HG03103 (cell line): ENCODE measurements around the gene COL28A1.
"Not testable (repeated sequence)": the region's sequence is repeated elsewhere in the genome, so short reads cannot be mapped to it uniquely, and the experiment has no call there.

Experiments used
- ATAC-seq: cut with Tn5 transposase; IDR thresholded peaks from one replicate; pipeline ENCODE4 v1.9.1; 2021; ENCODE audit warnings: low read depth; ENCODE audit not compliant: unreplicated experiment

Gene COL28A1

DNA sequence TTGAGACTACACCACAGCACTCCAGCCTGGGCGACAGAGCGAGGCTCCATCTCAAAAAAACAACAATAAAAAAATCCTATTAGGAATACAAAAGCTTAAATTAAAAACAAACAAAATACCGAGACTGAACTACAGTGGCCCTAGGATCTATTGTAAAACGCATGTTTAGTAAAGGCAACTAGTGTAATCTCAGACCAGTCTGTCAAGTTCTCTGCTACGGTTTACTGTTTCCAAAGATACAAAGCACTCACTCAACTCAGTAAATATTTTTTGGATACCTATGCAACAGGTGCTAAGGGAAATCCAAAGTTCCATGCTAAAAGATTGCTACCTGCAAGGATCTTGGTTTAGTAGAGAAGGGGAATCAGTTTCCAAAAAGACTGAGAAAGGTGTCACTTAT is 27.6 kb upstream of the COL28A1 start:
- no peak for ATAC-seq

DNA sequence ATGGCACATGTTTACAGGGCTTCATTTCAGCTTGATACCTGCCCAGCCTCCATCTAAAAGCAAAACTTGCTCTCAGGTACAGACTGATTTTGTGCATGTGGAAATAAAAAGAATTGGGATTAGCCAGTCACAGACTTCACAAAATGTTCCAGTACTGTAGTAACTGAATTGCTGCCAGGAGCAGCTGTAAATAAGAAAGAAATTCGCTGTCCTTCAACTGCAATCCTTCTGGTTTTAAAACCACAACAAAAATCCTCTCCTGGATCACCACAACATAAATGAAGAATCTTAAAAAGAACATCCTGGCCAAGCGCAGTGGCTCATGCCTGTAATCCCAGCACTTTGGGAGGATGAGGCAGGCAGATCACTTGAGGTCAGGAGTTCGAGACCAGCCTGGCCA is 27.1 kb upstream of the COL28A1 start:
- ATAC-seq = no peak

DNA sequence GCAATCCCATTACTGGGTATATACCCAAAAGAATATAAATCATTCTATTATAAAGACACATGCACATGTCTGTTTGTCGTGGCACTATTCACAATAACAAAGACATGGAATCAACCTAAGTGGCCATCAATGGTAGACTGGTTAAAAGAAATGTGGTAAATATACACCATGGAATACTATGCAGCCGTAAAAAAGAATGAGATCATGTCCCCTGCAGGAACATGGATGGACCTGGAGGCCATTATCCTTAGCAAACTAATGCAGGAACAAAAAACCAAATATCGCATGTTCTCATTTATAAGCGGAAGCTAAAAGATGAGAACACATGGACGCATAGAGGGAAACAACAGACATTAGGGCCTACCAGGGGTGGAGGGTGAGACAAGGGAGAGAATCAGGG is 25.9 kb upstream of the COL28A1 start:
- ATAC-seq = not testable (repeated sequence)

DNA sequence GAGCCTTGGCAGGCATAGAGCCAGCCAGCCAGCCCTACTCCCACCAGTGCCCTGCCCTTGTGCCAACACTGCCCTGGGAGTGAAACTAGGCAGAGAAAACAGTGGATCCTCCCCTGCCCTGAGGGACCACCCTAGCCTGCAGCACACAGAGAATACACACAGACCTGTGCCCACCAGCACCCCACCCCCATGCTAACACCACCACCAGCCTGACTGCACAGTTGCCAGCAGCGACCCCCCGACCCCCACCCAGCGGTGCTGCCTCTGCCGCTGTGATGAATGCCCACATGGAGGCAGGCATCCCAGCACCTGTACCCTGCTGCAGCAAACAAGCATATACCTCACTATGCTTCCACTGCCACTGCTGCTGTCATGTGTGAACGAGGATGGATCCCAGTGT is 21.6 kb upstream of the COL28A1 start:
- ATAC-seq = no peak

DNA sequence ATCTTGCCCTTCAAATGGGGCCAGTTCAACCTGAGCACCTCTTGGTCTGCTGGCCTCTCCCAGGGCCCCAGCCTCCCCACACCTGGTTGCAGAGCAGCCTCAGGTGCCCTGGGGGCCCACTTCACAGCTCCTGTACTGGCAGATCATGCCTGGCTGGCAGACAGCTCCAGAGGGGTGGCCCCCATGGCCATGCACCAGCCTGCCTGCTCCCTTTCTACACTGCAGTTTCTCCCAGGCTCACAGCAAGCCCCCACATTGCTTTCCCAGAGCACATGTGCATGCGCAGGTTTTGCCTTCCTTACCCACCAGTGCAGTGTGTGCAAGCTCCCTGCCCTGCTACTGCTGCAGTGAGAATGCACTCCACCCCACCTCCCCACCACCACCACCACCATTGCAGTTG is 21.2 kb upstream of the COL28A1 start:
- ATAC-seq = no peak

DNA sequence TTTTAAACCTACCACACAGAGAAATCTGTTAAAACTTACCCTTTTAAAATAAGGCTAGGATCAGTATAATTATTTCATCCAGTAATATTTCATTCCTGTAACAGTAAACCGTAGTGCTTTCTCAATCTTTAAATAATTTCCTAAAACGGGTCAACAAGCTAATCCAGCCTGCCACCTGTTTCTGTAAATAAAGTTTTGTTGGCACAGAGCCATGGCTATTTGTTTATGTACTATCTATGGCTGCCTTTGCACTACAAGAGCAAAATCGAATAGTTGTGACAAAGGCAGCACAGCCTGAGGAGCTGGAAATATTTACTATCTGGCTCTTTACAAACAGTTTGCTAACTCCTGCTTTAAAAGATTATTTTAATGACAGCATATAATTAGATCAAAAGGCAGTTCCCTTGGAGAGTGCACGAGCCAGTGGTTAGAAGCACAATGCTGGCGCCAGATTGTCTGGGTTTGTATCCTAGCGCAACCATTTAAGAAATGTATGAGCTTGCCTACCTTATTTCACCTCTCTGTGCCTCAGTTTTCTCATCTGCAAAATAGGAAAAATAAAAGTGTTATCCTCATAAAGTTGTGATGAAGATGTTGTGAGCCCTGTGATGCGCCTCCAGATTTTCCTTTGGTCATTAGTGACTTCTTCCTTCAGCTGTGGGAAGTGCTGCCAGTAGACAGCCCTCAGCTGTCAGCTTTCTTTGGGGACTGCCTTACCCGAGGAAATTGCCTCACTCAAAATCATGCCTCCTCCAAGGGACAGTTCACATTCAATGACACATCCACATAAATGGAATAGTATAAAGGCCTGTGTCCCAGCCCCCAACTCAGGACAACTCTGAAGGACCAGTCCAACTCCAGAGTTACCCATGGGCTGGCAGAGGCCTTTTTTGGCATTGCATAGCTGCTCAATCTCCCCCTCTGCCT is 19.2 kb upstream of the COL28A1 start:
- ATAC-seq = no peak

DNA sequence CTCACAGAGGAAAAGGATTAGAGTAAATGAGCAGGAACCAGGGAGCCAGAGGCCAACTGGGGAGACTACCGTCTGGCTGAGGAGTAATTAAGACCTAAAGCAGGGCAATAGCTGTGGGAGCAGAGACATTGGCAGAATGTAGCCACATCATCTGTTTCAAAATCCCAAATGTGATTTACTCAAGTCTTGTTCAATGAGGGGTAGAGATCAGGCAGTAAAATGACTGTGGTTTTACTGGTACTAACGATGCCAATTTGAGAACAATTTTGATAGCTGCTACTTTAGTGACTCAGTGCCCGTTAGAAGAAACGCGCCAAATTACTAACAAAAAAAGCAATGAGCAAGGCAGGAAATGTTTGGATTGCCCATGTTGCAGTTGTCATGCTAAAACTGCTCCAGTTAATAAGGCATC is 18.4 kb upstream of the COL28A1 start:
- ATAC-seq = no peak

DNA sequence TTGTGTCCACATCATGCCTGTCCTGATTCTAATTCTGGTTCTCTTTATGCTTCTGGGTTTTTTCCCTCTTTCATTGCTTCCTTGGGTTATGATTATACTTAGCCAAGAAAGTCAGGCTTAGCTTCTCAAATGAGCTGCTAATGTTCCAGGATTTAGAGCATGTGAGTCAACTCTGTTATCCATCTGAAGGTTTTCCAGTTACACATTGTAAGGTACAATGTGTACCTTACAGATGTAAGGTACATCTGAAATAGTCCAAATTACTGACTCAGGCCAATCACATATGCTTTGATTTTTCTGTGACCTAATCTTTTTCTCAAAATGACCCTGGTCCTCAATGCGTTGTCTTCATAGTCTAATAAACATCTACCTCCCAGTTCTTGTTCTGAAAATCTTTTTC is 17.7 kb upstream of the COL28A1 start:
- no peak for ATAC-seq

DNA sequence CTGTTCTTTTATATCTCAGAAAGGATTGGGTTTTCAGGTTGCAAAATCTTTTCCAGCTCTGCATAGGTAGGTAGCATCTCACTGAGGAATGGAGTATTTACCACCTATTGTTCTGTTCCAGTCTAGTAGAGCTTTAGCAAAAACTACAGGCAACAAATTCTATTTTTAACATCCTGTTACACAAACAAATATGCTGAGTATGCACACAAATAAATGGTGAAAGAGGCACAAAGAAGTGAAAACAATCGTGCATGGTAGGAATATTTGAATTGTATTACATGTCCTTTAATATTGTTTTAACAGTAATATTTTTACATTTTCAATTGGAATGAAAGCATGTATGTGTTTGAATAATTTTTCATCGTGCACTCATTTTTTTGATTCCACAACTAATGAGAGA is 16.5 kb upstream of the COL28A1 start:
- ATAC-seq = no peak

DNA sequence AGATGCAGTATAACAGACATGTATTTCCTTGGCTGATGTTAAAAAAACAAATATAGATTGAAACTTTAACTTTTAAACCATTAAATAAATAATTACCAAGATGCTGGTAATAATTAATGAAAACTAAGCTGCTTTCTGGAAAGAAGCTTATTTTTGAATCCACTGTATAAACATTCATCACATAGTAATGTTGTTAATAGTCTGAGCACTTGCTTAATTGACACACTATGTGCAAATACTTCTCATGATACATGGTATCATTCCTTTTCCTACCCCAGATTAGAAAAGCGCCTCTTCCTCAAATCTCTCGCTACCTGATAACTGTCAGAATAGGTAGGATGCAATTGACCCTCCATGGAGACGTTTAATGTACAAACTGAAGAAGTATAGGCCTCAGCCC is 15.0 kb upstream of the COL28A1 start:
- no peak for ATAC-seq

DNA sequence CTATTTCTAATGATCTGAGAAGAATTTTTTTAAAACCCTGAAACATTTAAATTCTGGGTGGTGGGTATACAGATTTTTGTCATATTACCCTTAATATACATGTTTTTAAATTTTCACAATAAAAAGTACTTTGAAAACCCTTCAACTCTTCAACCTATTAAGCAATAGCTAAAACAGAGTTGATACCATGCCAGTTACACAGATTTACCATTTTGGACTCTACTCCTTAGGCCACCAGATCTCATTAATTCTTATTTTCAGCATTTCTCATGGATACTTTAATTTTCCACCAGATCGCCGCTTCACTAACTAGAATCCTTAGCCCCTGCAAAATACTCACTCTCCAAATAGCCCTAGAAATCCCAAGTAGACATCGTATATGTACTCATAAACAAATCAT is 12.7 kb upstream of the COL28A1 start:
- no peak for ATAC-seq

DNA sequence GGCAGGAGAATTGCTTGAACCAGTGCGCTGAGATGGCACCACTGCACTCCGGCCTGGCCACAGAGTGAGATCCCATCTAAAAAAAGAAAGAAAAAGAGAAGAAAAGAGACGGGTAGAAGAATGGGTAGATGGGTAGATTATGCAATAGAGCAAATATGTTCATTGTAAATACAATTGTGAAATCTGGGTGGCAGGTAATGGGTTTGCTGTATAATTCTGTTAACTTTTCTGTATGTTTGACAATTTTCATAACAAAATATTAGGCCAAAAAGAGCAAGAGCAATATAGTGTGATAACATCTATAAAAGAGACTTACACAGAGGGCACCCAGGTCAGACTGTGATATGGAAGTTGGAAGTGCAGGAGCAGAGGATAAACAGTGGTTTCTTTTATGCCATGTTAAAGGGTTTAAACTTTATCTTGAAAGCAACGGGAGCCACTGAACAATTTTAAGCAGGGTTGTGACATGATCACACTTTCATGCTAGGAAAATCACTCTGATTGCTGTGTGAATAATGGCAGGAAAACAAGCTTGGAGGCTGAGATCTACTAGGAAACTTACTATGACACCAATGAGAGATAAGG is 6.7 kb upstream of the COL28A1 start:
- ATAC-seq = no peak

DNA sequence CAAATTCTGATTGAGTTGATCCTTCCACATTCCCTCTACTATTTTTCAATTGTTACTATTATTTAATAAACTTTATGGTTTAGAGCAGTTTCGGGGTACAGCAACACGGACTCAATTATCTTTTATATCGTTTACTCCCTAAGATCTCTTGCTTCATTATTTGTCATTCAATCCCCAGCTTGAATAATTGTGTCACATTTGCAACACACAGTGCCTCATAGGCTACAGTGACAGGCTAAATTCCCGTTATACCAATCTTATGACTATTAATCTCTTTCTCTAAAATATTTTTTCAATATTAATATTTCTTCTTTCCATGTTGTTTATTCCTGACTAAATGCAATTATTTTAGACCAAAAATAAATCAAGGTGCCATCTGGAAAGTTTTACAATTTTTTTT is 4.0 kb upstream of the COL28A1 start:
- no peak for ATAC-seq

DNA sequence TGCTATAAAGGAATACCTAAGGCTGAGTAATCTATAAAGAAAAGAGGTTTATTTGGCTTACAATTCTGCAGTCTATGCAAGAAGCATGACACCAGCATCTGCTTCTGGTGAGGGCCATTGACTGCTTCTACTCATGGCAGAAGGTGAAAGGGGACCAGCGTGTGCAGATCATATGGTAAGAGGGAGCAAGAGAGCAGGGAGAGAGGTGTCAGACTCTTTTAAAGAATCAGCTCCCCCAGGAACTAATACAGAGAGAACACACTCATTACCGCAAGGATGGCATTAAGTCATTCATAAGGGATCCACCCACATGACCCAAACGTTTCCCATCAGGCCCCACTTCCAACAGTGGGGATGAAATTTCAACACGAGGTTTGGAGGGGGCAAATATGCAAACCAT is 3.5 kb upstream of the COL28A1 start:
- ATAC-seq = no peak

DNA sequence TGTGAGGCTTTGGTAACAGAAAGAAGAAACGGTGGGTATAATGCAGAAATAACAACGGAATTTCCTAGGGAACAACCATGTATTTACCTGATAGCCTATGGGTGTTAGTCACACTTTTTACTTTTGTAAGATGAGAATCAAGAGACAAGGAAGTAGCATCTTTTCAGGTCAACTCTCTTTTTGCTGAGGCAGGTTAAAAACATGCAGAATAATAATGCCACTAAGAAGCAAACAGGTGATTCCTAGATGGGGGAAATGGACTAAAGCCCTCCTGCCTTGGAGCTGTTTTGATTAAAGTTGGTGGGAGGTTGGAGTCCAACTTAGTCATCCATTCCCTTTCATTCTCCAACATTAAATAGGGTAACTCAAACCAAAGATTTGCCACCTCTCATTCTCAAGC is 2.0 kb upstream of the COL28A1 start:
- ATAC-seq = no peak

DNA sequence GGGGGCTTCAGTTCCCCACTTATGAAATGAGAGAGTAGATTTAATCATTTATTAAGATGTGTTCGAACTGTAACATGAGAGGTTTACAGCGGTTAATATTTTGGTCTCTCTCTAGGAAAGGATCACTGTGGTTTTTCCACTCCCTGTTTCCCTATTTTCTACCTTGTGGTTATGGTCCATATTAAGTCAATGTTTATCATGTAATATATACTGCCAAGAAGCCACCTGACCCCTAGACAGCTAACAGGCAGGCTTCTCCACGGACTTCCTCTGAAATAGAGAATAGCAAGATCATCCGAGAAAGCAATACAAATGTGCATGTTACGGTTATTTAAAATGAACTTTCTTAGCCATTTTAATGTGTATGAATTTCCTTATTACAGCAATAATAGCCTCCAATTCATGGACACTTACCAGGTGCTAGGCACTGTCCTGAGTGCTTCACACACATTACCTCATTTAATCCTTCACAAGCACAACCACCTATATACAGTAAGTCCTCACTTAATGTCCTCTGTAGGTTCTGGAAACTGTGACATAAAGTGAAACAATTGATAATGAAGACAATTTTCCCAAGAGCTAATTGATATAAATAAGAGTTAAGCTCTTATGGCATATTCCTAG is 835 bp upstream of the COL28A1 start:
- ATAC-seq = no peak

DNA sequence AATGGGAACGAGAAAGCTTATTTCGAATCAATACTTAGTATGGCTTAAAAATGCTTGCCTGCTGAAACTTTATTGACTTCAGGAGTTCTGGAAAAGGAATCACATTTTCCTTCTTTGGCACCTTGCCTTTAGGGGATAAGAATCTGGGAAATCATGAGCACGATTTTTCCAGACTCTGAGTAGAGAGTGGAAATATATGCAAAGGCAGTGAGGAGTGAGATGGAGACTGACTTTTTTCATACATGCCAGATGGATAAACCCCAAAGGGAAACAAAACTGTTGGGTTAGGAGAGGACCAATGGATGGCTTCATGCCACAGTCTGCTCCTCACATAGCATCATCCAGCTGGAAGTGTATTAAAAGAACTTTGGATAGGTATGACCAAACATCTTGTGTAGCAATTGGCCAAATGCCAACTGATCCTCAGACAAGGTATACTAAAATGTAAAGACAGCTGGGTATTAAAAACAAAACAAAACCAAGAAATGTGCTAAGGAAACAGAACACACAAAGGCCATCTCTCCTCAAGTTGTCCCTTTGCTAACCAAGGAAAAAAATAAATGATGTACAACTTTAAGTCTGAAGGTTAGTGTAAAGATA is 1.7 kb downstream of the COL28A1 start:
- no peak for ATAC-seq

DNA sequence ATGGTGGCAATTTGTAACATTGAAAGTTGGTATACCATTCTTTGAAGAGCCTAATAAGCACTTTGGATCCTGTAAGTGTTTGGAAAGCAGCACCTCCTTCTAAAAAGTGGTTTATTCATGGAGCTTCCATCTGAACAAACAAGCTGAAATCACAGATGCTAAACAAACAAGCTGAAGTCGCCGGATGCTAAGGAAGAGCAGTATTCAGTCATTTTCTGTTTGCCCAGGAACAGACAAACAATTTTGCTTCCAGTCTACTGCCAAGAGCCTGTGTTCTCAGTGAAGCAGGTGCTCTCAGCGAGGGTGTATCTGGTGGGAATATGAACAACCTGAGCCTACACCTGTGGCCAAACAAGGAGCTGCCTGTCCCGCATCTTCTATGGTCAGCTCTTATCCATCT is 6.3 kb downstream of the COL28A1 start:
- no peak for ATAC-seq

DNA sequence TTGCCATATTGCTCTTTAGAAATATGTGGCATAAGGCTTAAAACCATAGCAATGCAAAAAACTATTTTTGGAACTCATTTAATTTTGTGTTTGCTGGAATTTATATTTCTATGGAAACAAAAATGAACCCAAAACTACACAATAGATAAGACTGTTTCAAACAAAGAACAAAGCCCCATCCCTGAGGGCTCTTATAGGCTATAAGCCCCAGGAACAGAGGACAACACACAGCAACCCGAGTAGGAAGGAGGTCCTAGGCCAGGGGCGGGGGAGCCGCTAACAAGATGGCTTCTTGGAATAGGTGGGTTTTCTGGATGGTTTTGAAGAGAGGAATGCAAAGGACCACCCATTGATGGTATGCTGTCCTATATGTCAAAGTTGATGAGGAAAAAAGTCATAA is 8.6 kb downstream of the COL28A1 start:
- no peak for ATAC-seq

DNA sequence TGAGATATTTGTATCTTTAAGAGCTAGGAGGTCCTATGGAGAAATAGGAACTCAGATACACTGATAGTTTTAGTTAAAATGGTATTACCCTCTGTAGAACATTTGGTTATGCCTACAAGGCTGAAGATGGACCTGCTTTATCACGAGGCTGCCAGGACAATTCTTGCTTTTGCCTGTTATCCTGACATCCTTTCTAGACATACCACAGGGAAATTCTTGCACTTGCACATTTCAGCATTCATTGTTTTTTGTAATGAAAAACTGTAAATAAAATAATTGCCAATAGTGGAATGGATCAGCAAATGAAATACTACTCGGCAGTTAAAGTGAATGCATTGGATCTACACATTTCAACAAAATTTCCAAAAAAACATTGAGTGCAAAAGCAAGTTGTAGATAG is 9.7 kb downstream of the COL28A1 start:
- ATAC-seq = no peak

DNA sequence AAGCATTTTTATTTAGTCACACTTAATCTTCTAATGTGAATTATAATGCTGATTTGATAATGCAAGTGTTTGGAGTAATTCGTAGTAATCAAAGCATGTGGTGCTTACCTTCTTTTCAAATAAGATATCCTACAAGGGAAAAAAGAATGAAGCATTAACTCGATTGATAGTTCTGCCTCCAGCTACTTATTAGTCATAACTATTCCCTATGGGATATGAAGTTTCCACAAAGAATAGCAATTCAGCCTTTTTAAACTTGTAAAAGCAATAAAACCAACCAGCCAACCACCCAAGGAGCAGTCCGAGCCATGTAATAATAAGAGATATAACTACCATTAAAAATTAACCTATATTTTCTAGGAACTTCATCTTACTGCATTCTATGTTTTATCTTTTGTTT is 11.6 kb downstream of the COL28A1 start:
- no peak for ATAC-seq
